Testis (tissue), 2 donors: ENCODE results near the gene CACUL1.
"Not testable (repeated sequence)": the region's sequence is repeated elsewhere in the genome, so short reads cannot be mapped to it uniquely, and the experiment has no call there.

ENCODE experiments used
- POLR2A ChIP-seq: fragments of 450-650 bp; IDR thresholded peaks from one replicate; pipeline ENCODE4 v1.6.1; 2017; ENCODE audit warnings: antibody characterized with exemption, mild to moderate bottlenecking, moderate library complexity
- TF ChIP-seq, protein P1 (sequence below), 3 experiments: fragments of 450-650 bp in 2 of 3; fragments of 200-600 bp in 1 of 3; sonication (generic) in 1 of 3; IDR thresholded peaks; one replicate each; pipeline ENCODE4 v1.5.1; 2016 to 2019; ENCODE audit warnings: antibody characterized with exemption in 3 of 3, mild to moderate bottlenecking in 2 of 3, moderate library complexity in 1 of 3

DNA sequence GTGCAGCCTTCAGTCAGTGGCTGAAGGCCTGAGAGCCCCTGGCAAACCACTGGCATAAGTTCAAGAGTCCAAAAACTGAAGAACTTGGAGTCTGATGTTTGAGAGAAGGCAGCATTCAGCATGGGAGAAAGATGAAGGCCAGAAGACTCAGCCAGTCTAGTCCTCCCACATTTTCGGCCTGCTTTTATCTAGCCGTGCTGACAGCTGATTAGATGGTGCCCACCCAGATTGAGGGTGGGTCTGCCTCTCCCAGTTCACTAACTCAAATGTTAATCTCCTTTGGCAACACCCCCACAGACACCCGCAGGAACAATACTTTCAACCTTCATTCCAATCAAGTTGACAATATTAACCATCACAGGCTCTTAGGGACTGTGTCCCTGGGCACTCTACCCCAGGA is 83.5 kb downstream of the CACUL1 start:
- TF ChIP-seq, protein P1, sequence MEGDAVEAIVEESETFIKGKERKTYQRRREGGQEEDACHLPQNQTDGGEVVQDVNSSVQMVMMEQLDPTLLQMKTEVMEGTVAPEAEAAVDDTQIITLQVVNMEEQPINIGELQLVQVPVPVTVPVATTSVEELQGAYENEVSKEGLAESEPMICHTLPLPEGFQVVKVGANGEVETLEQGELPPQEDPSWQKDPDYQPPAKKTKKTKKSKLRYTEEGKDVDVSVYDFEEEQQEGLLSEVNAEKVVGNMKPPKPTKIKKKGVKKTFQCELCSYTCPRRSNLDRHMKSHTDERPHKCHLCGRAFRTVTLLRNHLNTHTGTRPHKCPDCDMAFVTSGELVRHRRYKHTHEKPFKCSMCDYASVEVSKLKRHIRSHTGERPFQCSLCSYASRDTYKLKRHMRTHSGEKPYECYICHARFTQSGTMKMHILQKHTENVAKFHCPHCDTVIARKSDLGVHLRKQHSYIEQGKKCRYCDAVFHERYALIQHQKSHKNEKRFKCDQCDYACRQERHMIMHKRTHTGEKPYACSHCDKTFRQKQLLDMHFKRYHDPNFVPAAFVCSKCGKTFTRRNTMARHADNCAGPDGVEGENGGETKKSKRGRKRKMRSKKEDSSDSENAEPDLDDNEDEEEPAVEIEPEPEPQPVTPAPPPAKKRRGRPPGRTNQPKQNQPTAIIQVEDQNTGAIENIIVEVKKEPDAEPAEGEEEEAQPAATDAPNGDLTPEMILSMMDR (IDR thresholded peaks at IDR 0.05) = not testable (repeated sequence)
- TF ChIP-seq POLR2A = not testable (repeated sequence)
